Measurements from ENCODE around the gene MSMB. TPM values are rescaled to one million over a fixed set of nuclear protein-coding genes. Genes with fewer than 3 reads are reported as not detected.
"Not testable (repeated sequence)": the region's sequence is repeated elsewhere in the genome, so short reads cannot be mapped to it uniquely, and the experiment has no call there.

The MSMB gene
- total RNA-seq, 1 donor from 2014 or later = 15.8 TPM

GRCh38 chr10:46069771-46070463, 23.8 kb upstream of the MSMB start:
- DNase-seq (ENCODE audit: low spot score) = no peak

- no peak for DNase-seq (ENCODE audit: low spot score)
Observed at GRCh38 chr10:46068905-46069304, 22.8 kb upstream of the MSMB start.

GRCh38 chr10:46068117-46068516, 22.0 kb upstream of the MSMB start:
- no peak for DNase-seq (ENCODE audit: low spot score)

GRCh38 chr10:46064269-46064817, 18.3 kb upstream of the MSMB start:
- DNase-seq (ENCODE audit: low spot score) = no peak

GRCh38 chr10:46062723-46063428, 16.8 kb upstream of the MSMB start:
- DNase-seq (ENCODE audit: low spot score) = no peak

GRCh38 chr10:46060706-46061105, 14.6 kb upstream of the MSMB start:
- no peak for DNase-seq (ENCODE audit: low spot score)

GRCh38 chr10:46057927-46058326, 11.9 kb upstream of the MSMB start:
- not testable (repeated sequence) for DNase-seq (ENCODE audit: low spot score)

- no peak for DNase-seq (ENCODE audit: low spot score)
Observed at GRCh38 chr10:46057038-46057437, 11.0 kb upstream of the MSMB start.

- DNase-seq (ENCODE audit: low spot score) = no peak
Observed at GRCh38 chr10:46055771-46056170, 9.7 kb upstream of the MSMB start.

GRCh38 chr10:46053534-46054434, 7.7 kb upstream of the MSMB start:
- DNase-seq (ENCODE audit: low spot score) = no peak

GRCh38 chr10:46052791-46053375, 6.8 kb upstream of the MSMB start:
- no peak for DNase-seq (ENCODE audit: low spot score)

- no peak for DNase-seq (ENCODE audit: low spot score)
Observed at GRCh38 chr10:46052057-46052790, 6.2 kb upstream of the MSMB start.

- DNase-seq (ENCODE audit: low spot score) = no peak
Observed at GRCh38 chr10:46050941-46051623, 5.0 kb upstream of the MSMB start.

GRCh38 chr10:46049497-46049831, 3.4 kb upstream of the MSMB start:
- DNase-seq (ENCODE audit: low spot score) = not testable (repeated sequence)

- DNase-seq (ENCODE audit: low spot score) = no peak
Observed at GRCh38 chr10:46048152-46048551, 2.1 kb upstream of the MSMB start.

- DNase-seq (ENCODE audit: low spot score) = no peak
Observed at GRCh38 chr10:46042527-46042926, 3.5 kb downstream of the MSMB start.

- DNase-seq (ENCODE audit: low spot score) = no peak
Observed at GRCh38 chr10:46040004-46040403, 6.1 kb downstream of the MSMB start.

- DNase-seq (ENCODE audit: low spot score) = no peak
Observed at GRCh38 chr10:46037107-46037825, 8.8 kb downstream of the MSMB start.

- no peak for DNase-seq (ENCODE audit: low spot score)
Observed at GRCh38 chr10:46035923-46036849, 9.9 kb downstream of the MSMB start.
